Stimulated activated CD4-positive, alpha-beta T cell treated with anti-CD3 and anti-CD28 coated beads, Interleukin-12 subunit alpha, Interleukin-12 subunit beta, amount 100 ng/mL, for 4 hours (primary cell): ENCODE results near the gene DPP6.

Source experiments
- DNase-seq: peaks from one replicate; pipeline ENCODE4 v3.0.0-alpha.2; 2020

Gene DPP6

DNA sequence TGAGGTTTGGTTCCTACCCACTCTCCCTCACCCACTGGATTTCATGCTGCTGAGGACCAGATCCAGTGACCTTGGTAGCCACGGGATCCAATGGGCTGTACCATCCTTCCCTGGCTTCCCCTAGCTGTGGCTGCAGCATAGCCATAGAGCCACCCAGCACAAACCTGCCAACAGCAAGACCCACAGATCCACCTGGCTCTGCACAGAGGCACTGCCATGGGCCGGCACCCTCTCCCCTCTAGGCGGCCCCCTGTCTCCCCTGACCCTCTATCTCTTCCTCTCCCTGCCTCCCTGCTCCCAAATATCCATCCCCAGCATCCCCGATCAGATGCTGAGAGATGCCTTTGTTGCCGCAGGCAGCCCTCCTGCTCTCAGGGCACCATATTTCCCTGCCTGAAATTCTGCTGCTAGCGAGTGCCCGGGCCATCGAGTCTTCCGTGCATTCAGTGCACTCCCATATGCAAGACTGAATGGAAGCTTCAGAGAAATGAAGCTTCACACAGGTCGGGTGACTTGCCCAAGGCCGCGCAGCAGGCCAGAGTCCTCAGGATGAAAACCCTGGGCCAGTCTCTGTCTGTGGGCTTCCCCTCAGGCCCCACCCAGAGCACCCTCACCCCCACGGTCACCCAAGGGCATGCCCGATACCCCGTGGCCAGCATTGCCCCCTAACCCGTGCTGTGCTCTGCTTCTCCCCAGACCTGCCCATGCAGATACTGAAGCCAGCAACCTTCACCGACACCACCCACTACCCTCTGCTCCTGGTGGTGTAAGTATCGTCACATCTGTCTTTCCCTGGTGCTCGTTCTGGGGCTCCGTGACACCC, 819.9 kb downstream of the DPP6 start:
- no peak for DNase-seq

DNA sequence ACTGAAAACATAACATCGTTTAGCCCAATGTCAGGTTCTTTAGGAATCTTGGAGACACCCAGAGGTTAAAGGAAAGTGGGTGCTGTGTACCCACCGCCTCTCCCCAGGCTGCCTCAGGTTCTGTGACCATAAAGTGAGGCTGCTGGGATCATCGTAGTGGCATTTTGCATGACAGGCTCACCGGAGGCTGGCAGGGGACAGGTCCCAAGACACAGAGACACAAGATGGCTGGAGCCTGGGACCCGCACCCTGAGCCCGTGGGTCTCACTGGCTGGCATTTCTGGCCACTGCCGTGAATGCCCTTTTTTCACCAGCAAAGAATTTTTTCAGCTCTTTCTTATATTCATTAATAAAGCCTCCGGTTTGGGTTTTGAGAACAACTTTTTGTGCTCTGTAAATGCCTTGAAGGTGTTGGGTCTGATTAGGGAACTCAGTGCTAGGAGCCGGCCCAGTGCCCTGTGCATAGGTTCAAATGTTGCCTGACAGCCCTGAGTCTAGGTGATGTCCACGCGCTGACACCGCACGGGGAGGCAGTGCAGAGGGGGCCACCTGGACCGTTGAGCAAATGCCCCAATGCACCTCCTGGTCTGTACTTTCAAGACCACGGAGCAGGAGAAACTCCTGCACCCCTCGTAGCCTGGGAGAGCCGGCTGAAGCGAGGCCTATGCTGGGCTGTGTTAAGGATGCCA, 820.8 kb downstream of the DPP6 start:
- DNase-seq, result no peak

DNA sequence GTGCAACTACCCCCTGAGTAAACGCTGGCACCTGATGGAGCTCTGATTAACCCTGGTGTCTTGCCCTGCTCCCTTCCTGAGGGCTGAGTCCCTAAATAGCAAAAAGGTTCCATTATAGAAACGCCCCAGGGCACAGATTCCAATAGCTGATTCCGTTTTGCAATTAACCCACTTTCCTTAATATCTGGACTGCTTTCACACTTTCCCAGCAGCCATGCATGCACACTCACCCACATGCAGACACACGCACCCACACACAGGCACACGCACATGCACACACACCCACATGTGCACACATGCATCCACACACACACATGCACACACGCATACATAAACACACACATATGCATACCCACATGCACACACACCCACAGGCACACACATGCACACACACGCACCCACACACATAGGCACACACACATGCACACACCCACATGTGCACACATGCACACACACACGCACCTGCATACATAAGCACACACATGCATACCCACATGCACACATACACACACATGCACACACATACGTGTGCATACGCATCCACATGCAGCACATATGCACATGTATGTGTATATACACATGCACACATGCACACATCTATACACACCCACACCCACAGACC, 821.4 kb downstream of the DPP6 start:
- DNase-seq, result no peak

DNA sequence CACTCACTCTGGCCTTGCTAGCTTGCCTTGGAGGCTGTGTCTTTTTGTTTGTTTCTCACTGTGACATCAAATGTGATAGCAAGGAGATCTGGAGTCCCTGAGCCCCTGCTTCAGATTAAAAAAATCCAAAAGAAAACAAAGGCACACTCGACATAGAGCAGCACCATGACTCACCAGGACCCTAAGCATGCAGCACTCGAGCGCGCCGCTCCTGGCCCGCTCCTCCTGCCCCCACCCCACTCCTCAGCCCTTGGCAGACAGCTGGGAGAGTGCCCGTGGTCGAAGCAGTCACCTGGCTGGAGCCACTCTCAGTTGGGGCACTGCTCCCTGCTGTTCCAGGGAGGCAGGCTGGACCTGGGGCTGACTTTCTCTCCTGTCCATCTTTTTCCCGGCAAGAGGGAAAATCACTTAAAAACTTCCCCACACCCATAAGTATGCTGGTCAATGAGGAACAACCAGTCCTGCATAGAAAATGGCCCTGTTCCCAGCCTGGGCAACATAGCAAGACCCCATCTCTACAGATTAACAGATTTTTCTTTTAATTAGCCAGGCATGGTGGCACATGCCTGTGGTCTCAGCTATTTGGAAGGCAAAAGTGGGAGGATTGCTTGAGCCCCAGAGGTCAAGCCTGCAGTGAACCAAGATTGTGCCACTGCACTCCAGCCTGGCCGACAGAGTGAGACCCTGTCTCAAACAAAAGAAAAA, 822.4 kb downstream of the DPP6 start:
- no peak for DNase-seq

DNA sequence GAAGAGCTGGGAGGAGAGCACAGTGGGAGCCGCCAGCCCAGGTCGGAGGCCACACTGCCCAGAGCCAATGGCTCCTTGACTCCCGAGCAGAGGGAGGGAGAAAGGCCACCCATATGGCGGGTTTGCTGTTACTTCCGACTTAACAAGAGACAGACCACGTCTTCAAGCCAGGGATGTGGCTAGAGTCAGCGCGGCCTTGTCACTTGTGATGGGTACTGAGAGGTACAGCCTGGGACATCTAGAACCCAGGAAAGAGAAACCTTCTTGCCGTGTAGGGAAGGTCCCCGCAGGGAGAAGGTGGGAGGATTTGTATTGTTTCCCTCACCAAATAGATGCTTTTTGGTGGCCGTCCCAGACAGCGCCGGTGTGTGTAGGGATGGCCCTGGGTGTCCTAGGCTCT, 823.1 kb downstream of the DPP6 start:
- no peak for DNase-seq

DNA sequence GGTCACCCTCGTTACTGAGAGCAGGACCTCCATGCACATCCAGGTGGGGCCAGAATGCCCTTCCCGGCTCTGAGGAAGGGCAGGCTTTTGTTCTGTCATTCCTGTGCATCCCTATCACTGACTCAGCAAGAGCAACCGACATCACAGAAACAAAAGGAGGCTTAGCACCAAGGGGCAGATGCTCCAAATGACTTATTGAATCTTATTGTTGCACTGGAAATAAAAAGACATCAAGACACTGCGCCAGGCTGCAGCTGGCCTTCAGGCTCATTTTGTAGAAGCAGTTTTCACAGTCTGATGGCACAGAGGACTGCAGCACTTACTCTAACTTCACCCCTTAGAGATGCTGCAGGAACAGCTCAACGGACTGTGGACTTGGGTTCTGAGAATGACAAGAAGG, 824.3 kb downstream of the DPP6 start:
- no peak for DNase-seq

DNA sequence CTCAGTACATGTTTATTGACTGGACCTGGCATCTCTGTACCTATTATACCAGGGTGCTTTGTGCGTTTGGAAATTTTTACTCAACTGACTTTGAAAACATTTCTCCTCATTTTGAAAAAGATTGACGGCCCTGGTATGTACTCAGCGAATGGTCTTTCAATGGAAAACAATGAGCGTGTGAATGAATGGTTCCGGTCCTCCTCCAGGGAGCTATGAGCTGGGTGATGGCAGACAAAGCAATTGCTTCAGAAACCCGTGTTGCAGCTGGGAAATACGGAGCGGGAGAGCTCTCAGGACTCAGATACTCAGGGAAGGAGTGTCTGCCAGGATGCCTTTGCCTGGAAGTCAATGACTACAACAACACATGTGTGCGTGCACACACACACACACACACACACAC, 824.8 kb downstream of the DPP6 start:
- DNase-seq, result no peak

DNA sequence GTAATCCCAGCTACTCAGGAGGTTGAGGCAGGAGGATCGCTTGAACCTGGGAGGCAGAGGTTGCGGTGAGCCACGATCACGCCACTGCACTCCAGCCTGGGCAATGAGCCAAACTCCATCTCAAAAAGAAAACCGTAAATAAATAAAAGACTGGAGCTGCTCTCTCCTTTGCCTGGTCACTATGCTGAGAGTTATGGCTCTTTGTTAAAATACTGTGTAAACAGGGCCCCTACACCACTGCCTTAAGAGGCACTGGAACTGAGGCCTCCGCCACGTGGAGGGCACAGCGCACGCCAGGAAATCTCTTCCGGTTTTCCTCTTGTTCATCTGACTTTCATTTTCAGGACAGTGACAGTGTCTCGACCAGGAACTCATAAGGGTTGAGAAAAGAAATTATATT, 827.4 kb downstream of the DPP6 start:
- DNase-seq, result no peak

DNA sequence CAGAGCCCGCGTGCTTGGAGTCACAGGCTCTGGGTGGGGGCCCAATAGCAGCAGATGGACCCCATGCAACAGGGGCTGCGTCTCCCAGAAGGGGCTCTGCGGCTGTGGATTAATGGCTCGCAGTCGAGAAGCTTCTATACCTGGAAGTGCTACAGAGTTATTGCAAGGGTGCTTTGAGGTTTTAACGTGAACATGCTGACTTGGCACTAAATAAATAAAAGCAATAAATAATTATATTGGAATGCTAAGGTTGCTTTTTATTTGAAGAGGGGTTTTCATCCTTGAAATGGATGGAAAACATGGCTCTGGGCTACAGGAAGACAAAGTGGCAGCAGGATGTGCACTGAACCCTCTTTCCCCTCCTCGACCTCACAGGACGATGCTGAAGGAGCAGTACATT, 828.3 kb downstream of the DPP6 start:
- no peak for DNase-seq

DNA sequence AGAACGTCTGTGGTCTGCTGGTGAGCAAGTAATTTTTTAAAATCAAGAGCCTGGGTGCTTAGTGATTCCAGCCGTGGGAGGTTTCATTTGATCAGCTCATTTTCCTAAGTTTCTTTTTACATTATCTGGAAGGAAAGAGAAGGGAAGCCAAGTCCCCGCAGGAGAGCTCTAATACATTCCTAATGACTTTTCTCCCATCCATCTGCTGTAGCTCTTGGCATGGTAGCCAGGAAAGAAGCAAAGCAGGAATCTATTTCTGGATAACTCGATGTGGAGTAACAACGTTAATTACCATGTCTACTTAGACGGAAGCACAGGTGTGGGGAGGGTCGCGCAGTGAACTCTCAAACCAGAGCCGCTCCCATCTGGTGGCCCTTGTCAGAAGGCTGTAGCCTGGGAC, 828.8 kb downstream of the DPP6 start:
- no peak for DNase-seq

DNA sequence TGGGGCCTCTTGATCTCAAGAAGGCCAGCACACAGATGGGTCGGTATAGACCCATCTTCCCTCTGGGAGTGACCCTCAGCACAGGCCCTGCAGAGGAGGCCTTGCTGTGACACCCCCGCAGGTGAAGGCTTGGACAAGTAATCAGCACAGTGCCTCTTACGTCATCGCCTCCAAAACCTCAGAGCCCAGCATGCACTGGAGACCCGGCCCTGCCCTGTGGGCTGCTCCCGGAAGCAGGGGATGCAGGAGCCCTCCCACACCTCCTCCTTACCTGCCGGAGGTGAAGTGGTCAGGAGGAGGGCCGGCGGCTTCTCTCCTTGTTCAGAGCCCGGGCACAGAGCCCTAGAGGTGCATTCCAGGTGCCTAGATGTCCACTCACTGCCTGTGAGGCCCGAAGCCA, 829.3 kb downstream of the DPP6 start:
- DNase-seq, result no peak

DNA sequence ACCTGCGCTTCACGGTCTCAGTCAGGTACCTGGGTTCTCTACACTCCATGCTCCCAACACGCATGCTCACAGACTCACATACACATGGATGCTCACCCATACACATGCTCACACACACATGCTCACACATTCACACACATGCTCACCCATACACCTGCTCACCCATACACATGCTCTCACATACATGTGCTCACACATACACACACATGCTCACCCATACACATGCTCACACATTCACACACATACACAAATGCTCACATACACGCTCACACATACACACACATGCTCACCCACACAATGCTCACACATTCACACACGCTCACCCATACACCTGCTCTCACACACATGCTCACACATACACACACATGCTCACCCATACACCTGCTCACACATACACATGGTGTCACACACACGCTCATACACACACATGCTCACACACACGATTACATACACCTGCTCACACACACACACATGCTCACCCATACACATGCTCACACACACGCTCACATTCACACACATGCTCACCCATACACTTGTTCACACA, 830.8 kb downstream of the DPP6 start:
- DNase-seq, result no peak

DNA sequence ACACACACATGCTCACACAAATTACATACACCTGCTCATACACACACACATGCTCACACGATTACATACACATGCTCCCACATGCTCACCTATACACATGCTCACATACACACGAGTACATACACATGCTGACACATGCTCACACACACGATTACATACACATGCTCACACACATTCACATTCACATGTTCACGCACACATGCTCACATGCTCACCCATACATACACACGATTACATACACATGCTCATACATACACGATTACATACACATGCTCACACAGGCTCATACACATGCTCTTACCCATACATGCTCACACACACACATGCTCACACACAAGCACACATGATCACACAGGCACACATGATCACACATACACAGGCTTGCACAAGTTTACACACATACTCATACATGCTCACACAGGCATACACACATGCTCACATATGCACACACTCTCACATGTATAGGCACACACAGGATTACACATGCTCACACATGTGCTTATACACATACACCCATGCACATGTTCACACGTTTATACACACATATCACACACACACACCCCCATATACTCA, 832.2 kb downstream of the DPP6 start:
- no peak for DNase-seq

DNA sequence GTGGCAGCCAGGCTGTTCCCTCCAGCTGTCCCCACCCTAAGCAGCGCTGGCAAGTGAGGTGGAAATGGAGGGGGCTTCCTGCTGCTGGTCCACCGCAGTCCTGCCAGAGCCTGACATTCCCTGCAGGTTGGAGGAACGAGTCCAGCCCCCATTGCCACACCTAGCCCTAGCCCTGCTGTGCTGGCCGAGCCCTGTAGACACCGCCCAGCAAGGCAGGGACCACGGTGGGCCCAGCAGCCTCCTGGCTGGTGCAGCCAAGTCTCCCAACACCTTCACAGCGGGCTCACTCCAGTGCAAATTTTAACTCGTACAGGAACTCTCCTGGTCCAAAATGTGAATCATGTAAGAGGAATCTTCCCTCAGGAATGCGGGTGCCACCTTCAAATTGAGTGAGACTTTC, 834.4 kb downstream of the DPP6 start:
- no peak for DNase-seq

DNA sequence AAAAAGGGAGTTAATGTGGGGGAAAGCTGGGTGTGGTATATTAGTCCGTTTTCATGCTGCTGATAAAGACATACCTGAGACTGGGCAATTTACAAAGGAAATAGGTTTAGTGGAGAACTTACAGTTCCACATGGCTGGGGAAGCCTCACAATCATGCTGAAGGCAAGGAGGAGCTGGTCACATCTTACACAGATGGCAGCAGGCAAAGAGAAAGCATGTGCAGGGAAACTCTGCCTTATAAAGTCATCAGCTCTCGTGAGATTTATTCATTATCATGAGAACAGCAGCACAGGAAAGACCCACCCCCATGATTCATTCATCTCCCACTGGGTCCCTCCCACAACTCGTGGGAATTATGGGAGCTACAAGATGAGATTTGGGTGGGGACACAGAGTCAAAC, 836.5 kb downstream of the DPP6 start:
- DNase-seq, result no peak

DNA sequence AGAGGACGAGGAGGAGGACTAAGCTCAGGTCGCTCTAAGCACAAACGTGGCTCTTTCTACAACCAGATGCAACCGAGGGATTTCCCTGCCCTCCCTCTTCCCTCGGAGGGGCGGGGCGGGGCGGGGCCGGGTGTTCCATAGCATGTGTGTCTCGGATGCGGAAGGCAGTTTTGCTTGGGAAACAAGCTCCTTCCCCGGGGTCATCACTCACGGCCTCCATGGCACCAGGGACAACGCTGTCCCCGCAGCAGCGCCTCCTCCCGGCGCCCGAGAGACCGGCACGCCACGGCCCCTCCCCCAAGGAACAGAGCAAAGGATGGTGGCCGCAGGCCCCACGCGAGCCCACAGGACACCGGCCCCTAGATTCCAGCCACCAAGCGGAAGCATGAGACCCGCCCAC, 840.3 kb downstream of the DPP6 start:
- no peak for DNase-seq

DNA sequence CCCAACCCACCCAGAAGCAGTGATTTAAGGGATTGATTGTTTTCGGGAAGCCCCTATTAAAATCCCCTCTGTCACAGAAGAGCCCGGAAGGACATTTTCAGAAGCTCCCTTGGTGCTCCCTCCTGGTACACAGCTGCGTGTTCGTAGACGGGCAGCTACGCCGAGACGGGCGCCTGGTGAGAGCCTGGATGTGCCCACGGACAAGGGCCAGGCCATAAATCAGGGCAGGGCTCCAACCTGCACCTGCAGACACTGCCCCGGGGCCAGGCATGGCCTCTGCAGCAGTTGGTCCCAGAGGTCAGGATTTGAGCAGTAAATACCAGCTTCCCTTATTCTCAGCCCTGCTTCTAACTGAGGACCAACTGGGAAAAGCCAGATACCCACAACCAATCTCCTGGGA, 843.9 kb downstream of the DPP6 start:
- no peak for DNase-seq

DNA sequence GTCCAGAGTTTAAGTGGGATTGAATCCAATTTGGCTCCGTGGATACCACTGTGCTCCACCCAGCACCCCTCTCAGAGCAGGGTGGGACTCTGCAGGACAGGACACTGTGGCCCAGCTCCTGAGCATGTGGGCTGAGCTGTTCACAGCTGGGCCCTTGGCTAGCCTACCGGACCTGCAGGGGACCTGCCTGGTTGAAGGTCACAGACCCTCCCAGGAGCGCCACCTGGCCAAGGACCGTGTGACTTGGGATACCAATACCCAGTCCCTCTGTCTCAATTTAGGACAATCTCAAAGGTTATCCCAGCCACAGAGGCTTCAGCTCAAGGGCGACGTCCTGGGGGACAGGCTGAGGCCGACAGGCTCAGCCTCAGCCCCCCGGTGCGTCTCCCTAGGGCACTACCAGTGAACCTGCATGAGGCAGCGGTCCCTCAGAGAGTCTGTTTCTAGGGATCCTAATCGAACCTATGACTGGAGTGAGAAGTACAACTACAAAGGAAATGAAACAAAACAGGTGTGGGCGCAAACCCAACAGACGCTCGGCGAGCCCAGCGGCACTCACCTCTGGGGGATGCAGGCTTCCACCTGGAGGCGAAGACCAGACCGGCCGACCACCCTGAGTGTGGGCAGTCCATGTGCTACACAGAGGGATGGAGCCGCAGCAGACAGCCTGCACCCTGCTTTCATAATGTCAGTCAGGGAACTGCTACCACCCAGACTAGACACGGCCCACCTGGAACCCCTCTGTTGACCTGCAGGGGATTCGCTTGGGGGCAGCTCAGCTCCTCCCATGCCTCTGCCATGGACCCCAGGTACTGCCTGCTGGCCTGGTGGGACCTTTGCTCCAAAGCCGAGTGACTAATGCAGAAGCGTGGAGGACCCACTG, 847.0 kb downstream of the DPP6 start:
- DNase-seq, result no peak

DNA sequence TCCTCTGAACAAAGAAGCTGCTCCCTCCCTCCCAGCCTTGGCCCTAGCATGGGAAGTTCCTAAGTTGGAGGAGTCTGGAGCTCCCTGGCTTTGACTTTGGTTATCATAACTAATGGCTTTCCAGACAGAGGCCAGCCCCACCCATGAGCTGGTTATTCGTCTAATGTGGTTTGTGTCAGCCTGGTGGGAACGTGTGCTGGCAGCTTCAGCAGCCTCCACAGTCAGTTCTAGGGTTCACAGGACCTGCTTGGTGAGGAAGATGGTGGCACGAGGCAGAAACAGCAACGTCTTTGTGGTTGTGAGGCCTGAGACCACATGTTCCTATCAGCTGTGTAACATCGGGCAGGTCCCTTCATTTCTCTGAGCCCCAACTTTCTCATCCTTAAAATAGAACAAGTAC, 847.7 kb downstream of the DPP6 start:
- DNase-seq, result no peak

DNA sequence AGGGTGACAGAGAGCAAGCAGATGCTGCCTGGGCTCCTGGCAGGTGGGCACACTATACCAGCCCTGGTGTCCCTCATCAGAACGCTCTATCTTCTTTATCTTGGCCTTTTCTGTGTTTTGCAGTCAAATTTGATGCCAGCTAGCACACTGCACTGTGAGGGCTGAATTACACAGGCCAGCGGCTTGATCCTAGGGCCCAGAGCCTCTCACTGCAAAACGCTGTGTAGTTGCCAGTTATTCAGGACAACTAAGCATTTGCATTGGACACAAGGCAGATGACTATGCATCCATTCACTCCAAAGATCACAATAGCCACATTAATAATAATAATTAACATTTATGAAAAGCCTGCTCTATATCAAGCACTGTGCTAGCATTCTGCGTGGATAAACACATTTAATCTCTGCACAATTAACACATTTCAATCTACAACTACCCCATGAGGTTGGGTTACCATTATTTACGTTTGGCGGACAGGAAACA, 850.4 kb downstream of the DPP6 start:
- DNase-seq, result no peak

DNA sequence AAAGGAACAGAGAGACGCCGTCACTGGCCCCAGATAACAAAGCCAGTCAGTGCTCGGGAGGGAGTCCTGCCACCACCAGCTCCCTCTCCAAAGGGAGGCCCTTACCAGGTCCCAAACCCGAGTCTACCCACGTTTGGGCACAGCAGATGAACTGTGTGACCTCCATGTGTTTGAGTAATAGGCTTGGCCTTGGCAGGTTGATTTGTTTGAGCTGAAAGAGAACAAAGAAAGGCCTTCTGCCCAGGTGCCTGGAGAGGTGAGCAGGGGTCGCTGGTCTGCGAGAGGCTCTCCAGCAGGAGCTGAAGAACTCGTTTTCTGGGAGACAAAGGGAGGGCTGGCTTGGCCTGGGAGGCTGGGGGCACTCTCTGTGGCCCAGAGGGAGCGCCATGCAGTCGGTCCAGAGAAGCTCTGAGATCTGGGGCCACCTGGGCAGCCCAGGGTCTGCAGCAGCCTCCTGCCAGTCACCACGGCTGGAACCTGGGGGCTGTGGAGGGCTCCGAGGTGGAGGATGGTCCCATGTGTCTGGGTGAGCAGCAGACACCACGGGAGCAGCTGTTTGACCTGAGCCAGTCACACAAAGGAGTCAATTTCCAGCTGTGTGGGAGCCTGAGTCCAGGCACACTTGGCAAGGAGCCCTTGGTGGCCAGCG, 851.0 kb downstream of the DPP6 start:
- DNase-seq, result no peak
